WI38 (cell line): ENCODE measurements around the gene TNFAIP2.
A peak's percentile ranks its signal among the peaks of the same experiment; 100 is the strongest.
"Not testable (repeated sequence)": the region's sequence is repeated elsewhere in the genome, so short reads cannot be mapped to it uniquely, and the experiment has no call there.

Source experiments
- H3K4me3 ChIP-seq: 2 replicates; pipeline ENCODE4 v1.5.1; 2011; ENCODE audit warnings: low read depth, mild to moderate bottlenecking, control low read depth, low read length
- CTCF ChIP-seq: IDR thresholded peaks from 2 replicates; pipeline ENCODE4 v1.5.1; 2012; ENCODE audit warnings: low read depth, mild to moderate bottlenecking, control low read depth, low read length

The TNFAIP2 gene

GRCh38 chr14:103118018-103118662 is 5.1 kb upstream of the TNFAIP2 start:
- TF ChIP-seq CTCF, result no peak
- H3K4me3 ChIP-seq, result no peak overlapping the region

GRCh38 chr14:103118663-103119404 is 4.4 kb upstream of the TNFAIP2 start:
- no peak overlapping the region for H3K4me3 ChIP-seq
- no peak for TF ChIP-seq CTCF

GRCh38 chr14:103119527-103119926 is 3.7 kb upstream of the TNFAIP2 start:
- not testable (repeated sequence) for H3K4me3 ChIP-seq

GRCh38 chr14:103121121-103121845 is 2.0 kb upstream of the TNFAIP2 start:
- no peak for TF ChIP-seq CTCF
- no peak overlapping the region for H3K4me3 ChIP-seq

- H3K4me3 ChIP-seq, result no peak overlapping the region
- TF ChIP-seq CTCF, result no peak
Observed at GRCh38 chr14:103121846-103122584, 1.2 kb upstream of the TNFAIP2 start.

- no peak overlapping the region for H3K4me3 ChIP-seq
- TF ChIP-seq CTCF, result no peak
Observed at GRCh38 chr14:103122585-103122946, 695 bp upstream of the TNFAIP2 start.

- TF ChIP-seq CTCF, result peak; percentile 37
- H3K4me3 ChIP-seq, result peak overlapping the region; percentile 61
Observed at GRCh38 chr14:103123634-103124500, 606 bp downstream of the TNFAIP2 start.
